Ishikawa (cell line): ENCODE results near the gene TAF9B.

ENCODE experiments used
- EGR1 ChIP-seq: IDR thresholded peaks from 2 replicates; pipeline ENCODE4 v1.6.1; 2012
- EP300 ChIP-seq: IDR thresholded peaks from 2 replicates; pipeline ENCODE4 v1.6.1; 2012; ENCODE audit warnings: borderline replicate concordance
- MAX ChIP-seq: IDR thresholded peaks from 2 replicates; pipeline ENCODE4 v1.6.1; 2012
- REST ChIP-seq: IDR thresholded peaks from 2 replicates; pipeline ENCODE4 v1.6.1; 2012; ENCODE audit warnings: low read depth, mild to moderate bottlenecking
- TAF1 ChIP-seq: IDR thresholded peaks from 2 replicates; pipeline ENCODE4 v1.6.1; 2012; ENCODE audit warnings: low read depth, mild to moderate bottlenecking
- TEAD4 ChIP-seq: IDR thresholded peaks from 2 replicates; pipeline ENCODE4 v1.6.1; 2012
- USF1 ChIP-seq: IDR thresholded peaks from 2 replicates; pipeline ENCODE4 v1.6.1; 2012
- YY1 ChIP-seq: IDR thresholded peaks from 2 replicates; pipeline ENCODE4 v1.6.1; 2012; ENCODE audit warnings: low read depth
- ZBTB7A ChIP-seq: IDR thresholded peaks from 2 replicates; pipeline ENCODE4 v1.6.1; 2012; ENCODE audit warnings: low read depth

DNA sequence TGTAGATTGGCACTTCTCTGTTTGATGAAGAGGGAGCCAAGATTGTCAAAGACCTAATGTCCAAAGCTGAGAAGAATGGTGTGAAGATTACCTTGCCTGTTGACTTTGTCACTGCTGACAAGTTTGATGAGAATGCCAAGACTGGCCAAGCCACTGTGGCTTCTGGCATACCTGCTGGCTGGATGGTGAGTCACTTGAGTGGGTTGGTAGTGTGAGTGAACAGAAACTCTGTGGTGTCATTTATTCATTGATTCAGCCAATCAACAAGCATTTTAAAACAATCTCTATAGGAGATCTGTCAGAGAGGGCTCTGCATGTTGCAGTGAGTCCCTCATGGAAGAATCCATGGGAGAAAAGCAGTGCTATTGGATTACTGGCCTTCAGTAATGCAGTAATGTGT lies 16.3 kb downstream of the TAF9B start:
- no peak for TF ChIP-seq USF1
- TF ChIP-seq TAF1, result no peak
- no peak for TF ChIP-seq EP300
- TF ChIP-seq MAX, result no peak
- TF ChIP-seq REST, result no peak
- TF ChIP-seq YY1, result no peak
- TF ChIP-seq EGR1, result no peak
- no peak for TF ChIP-seq TEAD4
- TF ChIP-seq ZBTB7A, result no peak
